HG02623 (cell line): ENCODE data around the gene ACHE.

Experiments
- ATAC-seq: cut with Tn5 transposase; IDR thresholded peaks from one replicate; pipeline ENCODE4 v1.9.1; 2021; ENCODE audit warnings: moderate library complexity; ENCODE audit not compliant: unreplicated experiment

The ACHE gene

GRCh38 chr7:100897772-100898454 is 2.2 kb upstream of the ACHE start:
- ATAC-seq, result no peak

GRCh38 chr7:100896732-100897608 is 1.3 kb upstream of the ACHE start:
- no peak for ATAC-seq

GRCh38 chr7:100895956-100896731 is 456 bp upstream of the ACHE start:
- no peak for ATAC-seq

- no peak for ATAC-seq
Observed at GRCh38 chr7:100894860-100895700, 608 bp downstream of the ACHE start.

GRCh38 chr7:100893910-100894721 is 1.6 kb downstream of the ACHE start:
- no peak for ATAC-seq

GRCh38 chr7:100893318-100893895 is 2.3 kb downstream of the ACHE start:
- ATAC-seq, result no peak

- no peak for ATAC-seq
Observed at GRCh38 chr7:100892364-100893317, 3.0 kb downstream of the ACHE start.

- ATAC-seq, result no peak
Observed at GRCh38 chr7:100891568-100892247, 4.0 kb downstream of the ACHE start.

GRCh38 chr7:100890653-100891567 is 4.8 kb downstream of the ACHE start:
- ATAC-seq, result no peak

- peak; percentile 15 for ATAC-seq
Observed at GRCh38 chr7:100888988-100889750, 6.5 kb downstream of the ACHE start, which contains the start of gene UFSP1. Gene UFSP1, minus strand, starts transcription at chr7:100889715. Its CDS starts 444 bp downstream, at chr7:100889271.

- no peak for ATAC-seq
Observed at GRCh38 chr7:100888291-100888987, 7.2 kb downstream of the ACHE start.

GRCh38 chr7:100887516-100888290 is 8.0 kb downstream of the ACHE start:
- peak; percentile 36 for ATAC-seq

- no peak for ATAC-seq
Observed at GRCh38 chr7:100886936-100887515, 8.7 kb downstream of the ACHE start.
